GM19238 (cell line): ENCODE data around the gene COL26A1.

Experiments used
- DNase-seq: peaks from one replicate; pipeline ENCODE4 v3.0.0; 2011; ENCODE audit warnings: low spot score; ENCODE audit not compliant: insufficient read length

The COL26A1 gene

DNA sequence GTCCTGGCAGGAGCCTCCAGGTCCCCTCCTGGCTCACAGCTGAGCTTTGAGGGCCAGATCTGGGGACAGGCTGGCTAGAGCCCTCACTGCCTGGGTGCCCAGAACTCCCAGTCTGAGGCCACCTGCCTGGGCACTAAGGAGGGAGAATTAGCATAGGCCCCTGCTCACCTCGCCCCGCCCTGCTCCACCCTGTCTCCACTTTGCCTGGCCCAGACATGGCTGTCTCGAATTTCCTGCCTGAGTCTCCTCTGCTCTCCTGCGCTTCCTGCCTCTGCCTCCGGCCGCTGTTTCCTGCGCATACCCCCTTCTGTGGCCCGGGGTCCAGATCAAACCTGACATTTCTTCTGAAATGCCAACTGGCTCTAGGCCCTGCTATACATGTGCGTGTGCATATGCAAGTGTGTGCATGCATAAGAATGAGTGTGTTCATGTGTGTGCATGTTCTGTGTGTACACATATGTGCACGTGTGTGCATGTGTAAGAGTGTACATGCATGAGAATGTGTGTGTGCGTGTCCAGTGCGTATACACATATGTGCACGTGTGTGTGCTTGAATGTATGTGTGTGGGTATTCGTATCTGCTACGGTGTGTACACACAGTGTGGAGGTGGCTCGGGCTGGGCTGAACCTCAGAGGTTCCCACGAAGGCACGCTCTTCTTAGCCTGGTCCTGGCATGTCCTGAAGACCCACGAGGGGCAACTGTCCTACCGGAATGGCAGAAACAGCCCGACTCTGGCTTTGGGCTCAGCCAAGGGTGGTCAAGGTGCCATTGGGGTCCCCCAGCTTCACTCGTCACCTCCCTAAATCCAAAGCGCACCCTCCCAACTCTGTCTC is 201.5 kb downstream of the COL26A1 start:
- DNase-seq = no peak

DNA sequence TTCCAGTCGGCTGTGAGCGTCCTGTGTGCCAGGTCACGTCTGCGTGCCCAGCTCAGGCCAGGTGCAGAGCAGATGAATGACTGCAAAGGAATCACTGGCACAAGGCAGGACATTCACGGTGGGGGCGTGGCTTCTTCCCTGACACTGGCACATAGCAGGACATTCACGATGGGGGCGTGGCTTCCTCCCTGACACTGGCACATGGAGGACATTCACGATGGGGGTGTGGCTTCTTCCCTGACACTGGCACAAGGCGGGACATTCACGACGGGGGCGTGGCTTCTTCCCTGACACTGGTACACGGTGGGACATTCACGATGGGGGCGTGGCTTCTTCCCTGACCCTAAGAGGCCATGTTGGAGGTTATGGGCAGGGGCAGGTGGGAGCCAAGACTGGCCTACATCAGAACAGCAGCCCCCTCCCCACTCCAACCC is 202.1 kb downstream of the COL26A1 start:
- no peak for DNase-seq

GRCh38 chr7:101565601-101566209 is 203.0 kb downstream of the COL26A1 start:
- DNase-seq = no peak

GRCh38 chr7:101567230-101567629 is 204.6 kb downstream of the COL26A1 start:
- no peak for DNase-seq

GRCh38 chr7:101572156-101572555 is 209.5 kb downstream of the COL26A1 start:
- DNase-seq = no peak

DNA sequence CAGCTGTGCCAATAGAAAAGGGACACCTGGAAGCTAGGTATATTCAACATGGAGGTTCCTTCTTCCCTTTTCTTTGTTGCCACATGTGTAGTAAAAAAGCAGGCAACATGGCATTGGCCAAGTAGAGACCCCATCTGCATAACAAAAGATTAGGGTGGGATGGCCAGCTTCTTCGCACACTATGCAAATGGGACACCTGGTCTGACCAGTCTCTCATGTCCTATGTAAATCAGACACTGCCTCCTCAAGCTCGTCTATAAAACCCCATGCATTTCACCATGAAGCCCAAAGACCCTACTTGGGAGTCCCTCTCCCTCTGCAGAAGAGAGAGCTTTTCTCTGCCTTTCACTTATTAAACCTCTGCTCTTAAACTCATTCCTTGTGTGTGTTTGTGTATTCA is 212.5 kb downstream of the COL26A1 start:
- DNase-seq = no peak

- DNase-seq = no peak
Measured at GRCh38 chr7:101575721-101576120, 213.0 kb downstream of the COL26A1 start.

DNA sequence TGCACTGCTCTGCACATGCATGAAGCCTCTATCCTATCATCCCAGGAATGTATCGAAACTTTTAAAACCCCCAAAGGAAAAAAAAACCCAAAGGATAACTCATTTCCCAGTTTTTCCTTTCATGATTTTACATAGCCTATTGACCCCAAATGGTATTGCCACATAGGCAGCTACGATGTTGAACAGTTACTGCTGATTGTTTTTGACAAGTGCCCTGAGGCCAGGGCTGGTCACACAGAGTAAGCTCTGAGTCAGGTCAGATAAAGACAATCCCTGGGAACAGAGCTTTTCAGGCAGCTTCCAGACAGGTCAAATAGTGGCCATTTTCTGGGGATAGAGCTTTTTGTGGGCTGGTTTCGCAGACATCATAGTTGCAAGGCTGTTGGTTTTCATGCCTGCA is 214.3 kb downstream of the COL26A1 start:
- no peak for DNase-seq

DNA sequence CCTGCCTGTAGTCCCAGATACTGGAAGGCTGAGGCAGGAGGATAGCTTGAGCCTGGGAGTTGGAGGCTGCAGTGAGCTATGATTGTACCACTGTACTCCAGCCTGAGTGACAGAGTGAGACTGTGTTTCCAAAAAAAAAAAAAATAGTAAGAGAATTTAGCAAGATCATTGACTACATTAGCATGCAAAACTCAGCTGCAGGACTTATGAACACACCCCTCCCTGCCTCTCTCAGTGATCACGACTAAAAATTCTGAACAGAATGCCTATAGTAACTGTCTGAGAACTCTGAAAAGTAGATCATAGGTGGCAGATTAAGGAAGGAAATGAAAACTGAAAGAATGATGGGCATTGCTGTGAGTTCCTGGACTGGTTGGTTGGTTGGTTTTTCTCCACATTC is 215.9 kb downstream of the COL26A1 start:
- DNase-seq = no peak

DNA sequence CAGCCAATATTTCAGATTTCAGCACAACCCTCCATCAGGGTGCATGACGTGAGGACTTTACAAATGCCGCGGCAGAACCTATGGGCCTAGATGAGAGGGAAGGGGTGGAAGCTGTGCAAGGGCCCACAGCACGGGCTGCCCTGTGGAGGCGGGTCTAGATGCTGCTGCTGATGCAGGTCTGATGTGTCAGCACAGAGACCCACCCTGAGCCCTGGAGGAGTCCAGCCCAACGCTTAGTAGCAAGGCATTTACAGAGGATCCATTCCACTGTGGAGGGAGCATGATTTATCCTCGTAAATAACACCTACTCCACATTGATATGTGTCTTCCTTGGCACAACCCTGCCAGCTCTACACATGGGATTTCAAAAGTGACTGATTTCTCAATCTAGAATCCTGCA is 217.9 kb downstream of the COL26A1 start:
- DNase-seq = no peak

GRCh38 chr7:101581891-101582290 is 219.2 kb downstream of the COL26A1 start:
- DNase-seq = no peak

DNA sequence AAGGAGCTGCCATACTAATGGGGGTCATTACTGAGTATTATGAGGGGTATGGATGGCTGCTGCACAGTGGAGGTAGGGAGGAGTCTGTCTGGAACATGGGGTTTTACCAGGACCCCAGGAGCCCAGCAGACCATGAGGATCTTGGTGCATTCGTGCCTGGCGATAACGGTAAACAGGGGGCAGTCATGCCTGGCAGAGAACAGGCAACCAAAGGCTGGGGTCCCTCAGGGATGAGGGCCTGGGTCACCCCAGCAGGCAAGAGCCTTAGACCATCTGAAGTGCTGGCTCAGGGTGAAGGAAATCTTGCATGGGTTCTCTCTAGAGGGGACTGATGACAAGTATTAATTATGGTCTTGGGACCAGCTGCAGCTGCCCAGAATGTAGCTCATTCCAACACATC is 220.3 kb downstream of the COL26A1 start:
- no peak for DNase-seq

DNA sequence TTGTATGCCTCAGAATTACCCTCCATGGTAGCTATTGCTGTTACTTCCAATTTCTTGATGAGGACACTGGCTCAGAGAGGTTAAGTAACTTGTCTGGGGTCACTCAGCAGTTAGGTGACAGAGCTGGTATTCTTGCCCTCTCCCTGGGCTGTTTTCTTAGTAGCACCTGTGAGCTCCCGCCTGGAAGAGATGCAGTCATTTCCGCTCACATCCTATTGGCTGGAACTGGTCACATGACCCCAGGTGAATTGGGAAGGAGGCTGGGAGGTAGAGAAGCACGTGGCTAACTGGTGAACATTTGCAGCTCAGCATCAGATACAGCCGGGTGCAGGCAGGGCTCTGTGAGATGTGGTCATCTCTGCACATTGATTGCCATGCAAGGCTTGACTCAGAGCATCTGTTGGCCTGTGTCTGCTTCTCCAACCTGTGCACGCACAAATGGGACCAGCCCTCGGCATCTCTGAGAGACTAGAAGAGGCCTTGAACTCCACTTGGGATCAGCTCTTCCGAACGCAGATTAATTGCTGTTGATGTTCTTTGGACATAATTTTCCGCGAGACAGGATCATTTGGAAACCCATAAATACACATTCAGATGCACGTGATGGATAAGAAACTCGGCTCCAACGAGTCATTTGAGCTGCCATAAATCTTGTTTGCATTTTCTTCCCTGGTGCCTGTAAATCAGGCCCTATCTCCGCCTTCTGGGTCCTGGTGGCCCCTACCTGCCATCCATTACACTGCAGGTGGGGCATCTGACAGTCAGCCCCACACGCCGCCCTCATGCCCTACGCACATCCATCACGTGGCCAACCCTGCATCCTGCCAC is 223.6 kb downstream of the COL26A1 start:
- DNase-seq = no peak

DNA sequence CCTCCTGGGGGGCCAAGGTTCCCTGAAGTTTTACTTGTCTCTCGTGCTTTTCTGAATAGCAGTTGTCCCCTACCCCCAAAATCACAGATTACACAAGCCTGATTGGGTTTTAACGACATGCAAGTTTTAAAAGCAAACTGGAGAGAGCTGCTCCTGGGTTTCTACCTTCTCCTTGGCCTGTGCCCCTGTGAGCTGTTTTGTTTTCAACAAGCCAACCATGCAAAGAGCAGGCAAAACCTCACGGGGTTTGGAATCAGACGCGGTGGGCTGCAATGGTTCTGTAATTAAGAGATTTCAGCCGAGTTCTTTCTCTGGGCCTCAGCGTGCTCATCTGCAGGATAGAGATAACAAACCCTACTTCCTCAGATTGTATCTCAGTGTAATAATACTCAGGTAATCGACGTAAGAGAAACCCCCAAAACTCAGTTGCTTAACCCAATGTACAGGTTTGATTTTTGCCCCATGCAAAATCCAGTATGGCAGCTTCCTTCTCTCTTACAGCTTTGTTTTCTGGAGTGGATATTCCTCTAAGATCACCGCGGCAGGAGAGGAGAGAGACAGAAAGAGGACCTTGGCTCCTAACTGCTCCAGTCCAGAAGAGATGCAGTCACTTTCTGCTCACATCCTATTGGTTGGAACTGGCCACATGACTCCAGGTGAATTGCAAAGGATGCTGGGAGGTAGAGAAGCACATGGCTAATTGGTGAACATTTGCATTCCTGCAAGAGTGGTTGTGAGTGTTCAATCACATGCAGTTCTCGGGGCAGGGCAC is 224.4 kb downstream of the COL26A1 start:
- DNase-seq = no peak

- no peak for DNase-seq
Measured at GRCh38 chr7:101588131-101588935, 225.7 kb downstream of the COL26A1 start.

DNA sequence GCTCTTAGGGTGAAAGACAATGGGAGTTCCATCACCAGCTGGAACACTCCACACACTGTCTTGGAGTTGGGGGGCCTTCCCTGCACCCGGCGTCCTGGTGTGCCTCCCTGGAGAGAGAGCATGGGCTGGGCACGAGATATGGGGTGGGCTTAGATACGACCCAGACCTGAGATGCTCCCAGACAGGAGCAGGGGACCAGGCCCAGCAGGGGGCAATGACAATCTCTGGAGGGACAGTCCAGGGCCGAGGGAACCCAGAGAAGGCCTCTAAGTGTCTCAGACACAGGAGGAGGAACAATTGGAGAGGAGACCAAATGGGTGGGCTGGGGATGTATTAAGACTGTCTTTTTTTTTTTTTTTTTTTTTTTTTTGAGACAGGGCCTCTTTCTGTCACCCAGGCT is 226.4 kb downstream of the COL26A1 start:
- DNase-seq = no peak

DNA sequence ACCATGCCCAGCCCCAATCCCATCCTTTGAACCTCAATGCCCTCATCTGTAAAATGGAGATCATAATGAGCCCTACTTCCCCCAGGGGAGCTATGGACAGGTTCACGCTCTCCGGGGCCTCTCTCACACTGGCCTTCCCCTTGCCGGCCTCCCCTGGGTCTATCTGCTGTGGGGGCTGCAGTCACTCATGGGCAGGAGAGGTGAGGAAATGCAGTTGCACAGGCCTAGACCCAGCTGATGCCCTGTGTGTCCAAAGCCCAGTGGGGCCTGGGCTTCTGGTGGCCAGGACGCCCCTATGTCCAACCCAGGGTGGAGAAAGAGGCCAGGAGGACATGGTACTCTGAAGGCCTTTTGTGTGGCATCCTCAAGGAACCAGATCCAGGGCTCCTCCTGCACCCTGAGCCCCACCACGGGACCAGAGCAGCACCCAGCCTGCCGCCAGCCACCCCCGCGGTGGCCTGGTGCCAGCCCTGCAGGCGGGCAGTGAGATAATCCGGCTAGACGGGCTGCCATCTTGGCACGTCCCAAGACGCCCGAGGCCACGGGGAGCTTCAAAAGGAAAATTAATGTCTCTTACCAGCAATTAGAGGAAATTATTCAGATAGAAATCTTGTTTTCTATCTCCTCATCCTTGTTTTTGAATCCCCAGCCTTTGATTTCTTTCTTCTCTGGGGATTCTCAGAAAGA is 227.4 kb downstream of the COL26A1 start:
- no peak for DNase-seq

- DNase-seq = no peak
Measured at GRCh38 chr7:101590663-101591435, 228.2 kb downstream of the COL26A1 start.

DNA sequence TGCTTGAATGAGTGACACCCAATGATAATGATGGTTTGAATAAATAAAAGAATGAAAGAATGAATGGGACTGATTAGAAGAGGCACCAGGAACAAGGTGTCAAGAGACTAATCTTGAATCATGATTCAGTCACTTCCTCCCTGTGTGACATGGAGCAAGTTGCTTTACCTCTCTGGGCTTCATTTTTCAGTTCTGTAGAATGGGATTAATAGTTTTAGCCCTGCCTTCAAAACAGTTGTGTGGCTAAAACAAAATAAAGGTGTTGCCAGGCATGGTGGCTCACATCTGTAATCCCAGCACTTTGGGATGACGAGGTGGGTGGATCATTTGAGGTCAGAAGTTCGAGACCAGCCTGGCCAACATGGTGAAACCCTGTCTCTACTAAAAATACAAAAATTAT is 228.8 kb downstream of the COL26A1 start:
- DNase-seq = no peak
